ENCODE measurements around the gene ALX1.
"Not testable (repeated sequence)": the region's sequence is repeated elsewhere in the genome, so short reads cannot be mapped to it uniquely, and the experiment has no call there.

Gene ALX1

GRCh38 chr12:85308374-85308773 lies 28.4 kb downstream of the ALX1 start:
- DNase-seq, result no peak

GRCh38 chr12:85309125-85309566 lies 29.1 kb downstream of the ALX1 start:
- no peak for DNase-seq

- DNase-seq, result no peak
Observed at GRCh38 chr12:85310025-85310424, 30.0 kb downstream of the ALX1 start.

- no peak for DNase-seq
Observed at GRCh38 chr12:85310456-85311076, 30.5 kb downstream of the ALX1 start.

GRCh38 chr12:85317866-85318636 lies 38.0 kb downstream of the ALX1 start:
- DNase-seq, result not testable (repeated sequence)

GRCh38 chr12:85322715-85323114 lies 42.7 kb downstream of the ALX1 start:
- DNase-seq, result no peak

- DNase-seq, result no peak
Observed at GRCh38 chr12:85325442-85325841, 45.4 kb downstream of the ALX1 start.

GRCh38 chr12:85329913-85330312 lies 49.9 kb downstream of the ALX1 start:
- no peak for DNase-seq

GRCh38 chr12:85348779-85349178 lies 68.8 kb downstream of the ALX1 start:
- DNase-seq, result no peak

GRCh38 chr12:85350356-85350755 lies 70.3 kb downstream of the ALX1 start:
- no peak for DNase-seq
